H9 (cell line): ENCODE measurements around the gene GFPT1. TPM values are rescaled to one million over a fixed set of nuclear protein-coding genes. Genes with fewer than 3 reads are reported as not detected.
A peak's percentile ranks its signal among the peaks of the same experiment; 100 is the strongest.

ENCODE experiments used
- DNase-seq: peaks from one replicate; pipeline ENCODE4 v3.0.0-alpha.2; 2017
- H2AFZ ChIP-seq: one replicate; pipeline ENCODE4 v1.6.1; 2013; ENCODE audit warnings: mild to moderate bottlenecking, low read length, control low read depth, moderate library complexity
- H2AK5ac ChIP-seq: 2 replicates; pipeline ENCODE4 v1.6.1; 2013; ENCODE audit warnings: low read length, control low read depth, mixed read lengths; ENCODE audit not compliant: insufficient read length
- H2BK120ac ChIP-seq: one replicate; pipeline ENCODE4 v1.6.1; 2013; ENCODE audit warnings: low read depth, mild to moderate bottlenecking, low read length, control low read depth, inconsistent platforms; ENCODE audit not compliant: poor library complexity, severe bottlenecking
- H2BK12ac ChIP-seq: 2 replicates; pipeline ENCODE4 v1.6.1; 2013; ENCODE audit warnings: low read length, control low read depth, mixed read lengths, low read depth; ENCODE audit not compliant: insufficient read length
- H2BK15ac ChIP-seq: 2 replicates; pipeline ENCODE4 v1.6.1; 2013; ENCODE audit warnings: low read depth, low read length, control low read depth
- H2BK20ac ChIP-seq: one replicate; pipeline ENCODE4 v1.6.1; 2013; ENCODE audit warnings: low read depth, mild to moderate bottlenecking, low read length, control low read depth, inconsistent platforms; ENCODE audit not compliant: poor library complexity, severe bottlenecking
- H2BK5ac ChIP-seq: 2 replicates; pipeline ENCODE4 v1.6.1; 2013; ENCODE audit warnings: low read length, control low read depth, mixed read lengths; ENCODE audit not compliant: insufficient read length
- H3K14ac ChIP-seq: 2 replicates; pipeline ENCODE4 v1.6.1; 2013; ENCODE audit warnings: low read length, control low read depth; ENCODE audit not compliant: insufficient read depth
- H3K18ac ChIP-seq: 2 replicates; pipeline ENCODE4 v1.6.1; 2013; ENCODE audit warnings: low read depth, mild to moderate bottlenecking, mixed read lengths, low read length, control low read depth; ENCODE audit not compliant: insufficient read length
- H3K23ac ChIP-seq: 2 replicates; pipeline ENCODE4 v1.6.1; 2013; ENCODE audit warnings: low read length, control low read depth, mixed read lengths, low read depth; ENCODE audit not compliant: insufficient read length
- H3K23me2 ChIP-seq: 2 replicates; pipeline ENCODE4 v1.6.1; 2013; ENCODE audit warnings: low read depth, mild to moderate bottlenecking, mixed read lengths, low read length, control low read depth; ENCODE audit not compliant: insufficient read length, poor library complexity, severe bottlenecking
- H3K27ac ChIP-seq: 2 replicates; pipeline ENCODE4 v1.5.1; 2013; ENCODE audit warnings: low read length, control low read depth, mixed read lengths, low read depth; ENCODE audit not compliant: insufficient read length
- H3K27me3 ChIP-seq: 2 replicates; pipeline ENCODE4 v1.6.1; 2013; ENCODE audit warnings: low read length, control low read depth, inconsistent platforms; ENCODE audit not compliant: insufficient read depth
- H3K4ac ChIP-seq: 2 replicates; pipeline ENCODE4 v1.6.1; 2013; ENCODE audit warnings: low read depth, mild to moderate bottlenecking, control low read depth, inconsistent platforms, low read length, moderate library complexity
- H3K4me1 ChIP-seq: 2 replicates; pipeline ENCODE4 v1.6.1; 2013; ENCODE audit warnings: low read length, control low read depth, inconsistent platforms; ENCODE audit not compliant: insufficient read depth
- H3K4me2 ChIP-seq: 2 replicates; pipeline ENCODE4 v1.6.1; 2013; ENCODE audit warnings: low read length, control low read depth, mixed read lengths; ENCODE audit not compliant: insufficient read length, insufficient read depth
- H3K56ac ChIP-seq: 2 replicates; pipeline ENCODE4 v1.6.1; 2013; ENCODE audit warnings: low read depth, mild to moderate bottlenecking, mixed read lengths, low read length, control low read depth; ENCODE audit not compliant: insufficient read length
- H3K79me1 ChIP-seq: 2 replicates; pipeline ENCODE4 v1.6.1; 2013; ENCODE audit warnings: low read depth, mild to moderate bottlenecking, moderate library complexity, low read length, control low read depth, inconsistent platforms; ENCODE audit not compliant: insufficient read depth, poor library complexity, severe bottlenecking
- H3K79me2 ChIP-seq: 2 replicates; pipeline ENCODE4 v1.6.1; 2013; ENCODE audit warnings: low read length, control low read depth, inconsistent platforms; ENCODE audit not compliant: insufficient read depth
- H3K9ac ChIP-seq: 2 replicates; pipeline ENCODE4 v1.6.1; 2013; ENCODE audit warnings: low read length, control low read depth, mixed read lengths; ENCODE audit not compliant: insufficient read length; ENCODE audit errors: extremely low read depth
- H3K9me3 ChIP-seq: one replicate; pipeline ENCODE4 v1.6.1; 2013; ENCODE audit warnings: low read depth, low read length, inconsistent platforms; ENCODE audit not compliant: control insufficient read depth
- H3T11ph ChIP-seq: one replicate; pipeline ENCODE4 v1.6.1; 2013; ENCODE audit warnings: mild to moderate bottlenecking, low read length, control low read depth, inconsistent platforms
- H4K20me1 ChIP-seq: one replicate; pipeline ENCODE4 v1.6.1; 2013; ENCODE audit not compliant: control insufficient read depth, insufficient read length, insufficient read depth
- H4K5ac ChIP-seq: 2 replicates; pipeline ENCODE4 v1.6.1; 2013; ENCODE audit warnings: low read depth, mild to moderate bottlenecking, mixed read lengths, low read length, control low read depth; ENCODE audit not compliant: insufficient read length
- H4K8ac ChIP-seq: replicated peaks from 2 replicates; pipeline ENCODE4 v1.6.1; 2013; ENCODE audit warnings: low read length, control low read depth, mixed read lengths, low read depth; ENCODE audit not compliant: insufficient read length
- H4K91ac ChIP-seq: 2 replicates; pipeline ENCODE4 v1.6.1; 2013; ENCODE audit warnings: low read depth, mild to moderate bottlenecking, moderate library complexity, mixed read lengths, low read length, control low read depth; ENCODE audit not compliant: insufficient read length
- H3K27ac Mint-ChIP-seq, 3 experiments: 2 replicates in 2 of 3; 3 replicates in 1 of 3; pipeline ENCODE4 v1.8.0; 2020 to 2021; ENCODE audit warnings: mixed read lengths in 3 of 3, mild to moderate bottlenecking in 1 of 3, moderate library complexity in 1 of 3
- H3K27me3 Mint-ChIP-seq: 2 replicates; pipeline ENCODE4 v1.8.0; 2021; ENCODE audit warnings: low read depth, mild to moderate bottlenecking, moderate library complexity, mixed read lengths
- H3K36me3 Mint-ChIP-seq, 3 experiments: 2 replicates in 2 of 3; 3 replicates in 1 of 3; pipeline ENCODE4 v1.8.0; 2020 to 2021; ENCODE audit warnings: low read depth in 3 of 3, mixed read lengths in 3 of 3; ENCODE audit not compliant: insufficient read depth in 1 of 3
- H3K4me1 Mint-ChIP-seq, 2 experiments: 2 replicates each; pipeline ENCODE4 v1.8.0; 2020; ENCODE audit warnings: mixed read lengths in 2 of 2
- H3K4me3 Mint-ChIP-seq, 2 experiments: 2 replicates in 1 of 2; 3 replicates in 1 of 2; pipeline ENCODE4 v1.8.0; 2020 to 2021; ENCODE audit warnings: mild to moderate bottlenecking in 2 of 2, mixed read lengths in 2 of 2, moderate library complexity in 1 of 2
- H3K9me3 Mint-ChIP-seq, 2 experiments: 2 replicates in 1 of 2; 3 replicates in 1 of 2; pipeline ENCODE4 v1.8.0; 2020; ENCODE audit warnings: mild to moderate bottlenecking in 2 of 2, mixed read lengths in 2 of 2, moderate library complexity in 1 of 2
- CTCF ChIP-seq: fragments of 200-600 bp; sonication (generic); conservative IDR thresholded peaks from 3 replicates; pipeline ENCODE4 v1.8.0; 2021; ENCODE audit warnings: antibody characterized with exemption, mild to moderate bottlenecking
- WGBS: extraction: QIAGEN DNeasy Blood & Tissue Kit; methylation state at CpG from one replicate; pipeline ENCODE4 v1.1.7; 2013; ENCODE audit warnings: missing lambda C conversion rate, low lambda C conversion rate, mixed read lengths; ENCODE audit not compliant: insufficient read length; ENCODE audit errors: extremely low coverage; 5-methylcytosine and 5-hydroxymethylcytosine counted together
- total RNA-seq: library from RNA; stranded (reverse); gene quantifications from 2 replicates; pipeline ENCODE4 v1.2.1, GENCODE V29; 2021

GFPT1 gene
- total RNA-seq, 1 experiment from 2014 or later: 84.4 TPM

- H3K4me2 ChIP-seq: no peak overlapping the region
- Mint-ChIP-seq H3K4me1 (peaks cover 14 to 17% of the 10 kb centered on the region in 2 experiments), H3K4me3 (no peak overlapping the region), H3K27me3 (peaks cover 44% of the 10 kb centered on the region), H3K27ac (peak overlapping the region in 1 of 3 experiments; percentile 49; a peak in 2 of 7 replicates), H3K36me3 (peaks cover 3 to 10% (median 5%) of the 10 kb centered on the region in 3 experiments), H3K9me3 (peaks cover 3 to 15% of the 10 kb centered on the region in 2 experiments; a peak in 3 of 5 replicates)
- no CpG with 5 or more reads among the region's 8 CpGs for WGBS
- no peak overlapping the region for H3T11ph ChIP-seq
- H3K9ac ChIP-seq: no peak overlapping the region
- H2BK12ac ChIP-seq: no peak overlapping the region
- DNase-seq: no peak
- no peak overlapping the region for H2BK20ac ChIP-seq
- H3K27me3 ChIP-seq: no peaks in the 10 kb centered on the region; the same call in 1 of the 2 replicates
- no peak overlapping the region for H4K5ac ChIP-seq
- no peak overlapping the region for H2AFZ ChIP-seq
- no peak overlapping the region for H3K56ac ChIP-seq
- H2BK120ac ChIP-seq: no peak overlapping the region
- H2BK5ac ChIP-seq: no peak overlapping the region
- no peak overlapping the region for H3K14ac ChIP-seq
- TF ChIP-seq CTCF: no peak
- H3K27ac ChIP-seq: no peak overlapping the region
- no peak overlapping the region for H3K23ac ChIP-seq
- no peak overlapping the region for H3K18ac ChIP-seq
- H3K79me1 ChIP-seq: no peaks in the 10 kb centered on the region
- H3K4ac ChIP-seq: no peak overlapping the region
- H3K79me2 ChIP-seq: no peaks in the 10 kb centered on the region
- peaks cover 11% of the 10 kb centered on the region for H3K23me2 ChIP-seq
- no peak overlapping the region for H2AK5ac ChIP-seq
- no peak overlapping the region for H4K8ac ChIP-seq
- H2BK15ac ChIP-seq: no peak overlapping the region
- H4K20me1 ChIP-seq: no peaks in the 10 kb centered on the region
- H4K91ac ChIP-seq: no peak overlapping the region
- H3K9me3 ChIP-seq: no peaks in the 10 kb centered on the region
- H3K4me1 ChIP-seq: no peaks in the 10 kb centered on the region
Measured at GRCh38 chr2:69308338-69308737, 78.7 kb downstream of the GFPT1 start.
